Measurements from ENCODE around the gene DAGLB.

DNA sequence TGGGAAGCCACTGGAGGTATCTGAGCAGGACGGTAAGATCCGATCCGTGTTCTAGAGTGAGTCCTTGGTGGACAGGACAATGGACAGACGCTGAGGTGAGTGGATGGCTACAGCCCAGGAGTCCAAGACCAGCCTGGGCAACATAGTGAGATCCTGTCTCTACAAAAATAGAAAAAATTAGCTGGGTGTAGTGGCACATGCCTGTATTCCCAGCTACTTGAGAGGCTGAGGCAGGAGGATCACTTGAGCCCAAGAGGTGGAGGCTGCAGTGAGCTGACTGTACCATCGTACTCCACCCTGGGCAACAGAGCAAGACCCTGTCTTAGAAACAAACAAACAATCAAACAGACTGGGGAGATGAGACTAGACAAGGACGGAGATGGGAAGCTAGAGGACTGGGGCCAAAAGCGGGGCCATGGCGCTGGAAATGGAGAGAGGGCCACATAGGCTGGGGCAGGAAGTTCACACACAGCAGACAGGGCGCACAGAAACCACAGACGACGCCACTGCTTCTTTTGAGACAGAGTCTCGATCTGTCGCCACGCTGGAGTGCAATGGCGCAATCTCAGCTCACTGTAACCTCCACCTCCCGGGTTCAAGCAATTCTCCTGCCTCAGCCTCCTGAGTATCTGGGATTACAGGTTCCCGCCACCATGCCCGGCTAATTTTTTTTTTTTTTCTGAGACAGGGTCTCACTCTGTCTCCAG, 24.7 kb downstream of the DAGLB start:
- TF ChIP-seq EZH2 (IDR thresholded peaks at IDR 0.05; ENCODE audit: insufficient read depth, poor library complexity, severe bottlenecking) (no peak), EZH2phosphoT487 (IDR thresholded peaks at IDR 0.05; ENCODE audit: insufficient read depth, low read depth) (no peak)

Measured in GM23248 (cell line).